ENCODE results near the gene ITIH5.

GRCh38 chr10:7563770-7564169, 103.0 kb downstream of the ITIH5 start:
- TF ChIP-seq CTCF (conservative IDR thresholded peaks at IDR 0.05 in 1 of 2, IDR thresholded peaks at IDR 0.05 in 1 of 2; ENCODE audit: low read depth in 1 of 2, low read length in 2 of 2) = no peak
- TF ChIP-seq EZH2 (IDR thresholded peaks at IDR 0.05; ENCODE audit: low read length, missing control alignments) = no peak

All from fibroblast of lung (primary cell).